SK-MEL-5 (cell line): ENCODE data around the gene CHRD. TPM values are rescaled to one million over a fixed set of nuclear protein-coding genes. Genes with fewer than 3 reads are reported as not detected.
"Not testable (repeated sequence)": the region's sequence is repeated elsewhere in the genome, so short reads cannot be mapped to it uniquely, and the experiment has no call there.

Experiments
- DNase-seq: peaks from one replicate; pipeline ENCODE4 v3.0.0-alpha.2; 2016; ENCODE audit warnings: low read depth, low spot score
- in situ Hi-C: cut with HindIII; loops from 2 replicates; pipeline ENCODE4 v1.10.0; 2016; ENCODE audit warnings: low sequenced_read_pairs, high pct_unique_total_duplicates, low pct_unique_long_range_greater_than_20kb
- total RNA-seq: library from RNA; depleted of rRNA; stranded (reverse); fragments of >200 nt; shearing (Covaris generic); gene quantifications from 2 replicates; pipeline ENCODE4 v1.2.3, GENCODE V29; 2014; rRNA removed

Gene CHRD
- total RNA-seq, 1 experiment from 2014 or later = 2.9 TPM

DNA sequence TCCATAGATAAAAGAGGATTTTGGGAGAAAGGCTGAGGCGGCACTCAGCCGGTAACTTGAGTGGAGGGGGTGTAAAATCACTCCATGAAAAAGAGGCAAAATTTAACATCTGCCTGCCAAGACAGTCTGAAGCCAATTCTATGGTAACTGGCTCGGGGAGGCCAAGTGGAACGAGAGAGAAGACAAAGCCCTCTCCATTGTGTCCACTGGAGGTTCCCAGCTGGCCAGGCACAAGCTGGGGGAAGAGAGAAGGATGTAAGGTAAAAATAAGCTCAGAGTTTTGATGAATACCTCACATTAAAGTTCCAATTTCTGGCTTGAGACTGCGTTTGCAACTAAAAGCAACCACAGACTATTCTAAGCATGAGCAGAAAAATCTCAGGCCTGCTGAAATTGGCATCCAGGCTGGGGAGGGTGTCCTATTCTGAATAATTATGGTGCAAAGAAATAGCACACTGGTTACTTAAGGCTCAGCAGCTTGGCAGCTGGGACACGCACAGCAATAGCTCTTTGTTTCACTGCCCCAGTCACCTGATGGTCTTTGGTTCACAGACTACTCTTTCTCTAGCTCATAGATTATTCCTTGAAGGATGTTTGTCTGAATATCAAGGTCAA is 48.8 kb downstream of the CHRD start:
- peak; percentile 90 for DNase-seq

DNA sequence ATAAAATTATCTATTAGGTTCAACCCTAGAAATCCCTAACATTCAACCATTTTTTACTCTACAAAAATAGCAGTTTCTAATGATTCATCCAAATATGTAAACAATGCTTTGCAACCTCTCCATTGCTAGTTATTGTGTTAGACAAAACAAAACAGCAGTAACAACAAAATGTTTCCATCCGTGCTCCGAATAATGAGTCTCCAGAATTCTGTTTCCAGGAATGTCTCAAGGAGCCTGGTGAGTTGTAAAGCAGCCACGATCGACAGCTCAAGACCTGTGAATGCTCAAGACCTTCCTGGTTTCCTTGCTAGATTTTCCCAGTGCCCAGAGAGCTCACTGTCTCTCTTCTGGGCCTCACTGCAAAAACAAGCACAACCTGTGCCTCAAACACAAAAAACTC is 49.9 kb downstream of the CHRD start:
- no peak for DNase-seq
- in situ Hi-C loops = no loop called here

More for the DNA sequence above, 48.8 kb downstream of the CHRD start:
- in situ Hi-C loops = no loop called here

DNA sequence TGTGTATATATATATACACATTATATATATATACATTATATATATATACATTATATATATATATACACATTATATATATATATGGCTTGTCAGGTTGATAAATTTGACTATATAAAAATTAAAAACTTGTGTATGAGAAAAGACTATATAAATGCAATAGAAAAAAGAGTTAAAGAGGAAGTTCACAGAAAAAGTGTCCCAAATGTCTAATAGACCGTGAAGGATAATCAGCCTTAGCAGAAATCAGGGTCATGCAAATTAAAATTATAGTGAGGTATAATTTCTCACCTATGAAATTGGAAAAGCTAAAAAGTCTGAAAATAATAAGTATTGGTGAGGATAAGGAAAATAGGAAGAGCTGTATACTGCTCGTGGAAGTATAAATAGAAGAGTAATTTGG is 51.1 kb downstream of the CHRD start:
- DNase-seq = no peak
- in situ Hi-C loops = no loop called here

DNA sequence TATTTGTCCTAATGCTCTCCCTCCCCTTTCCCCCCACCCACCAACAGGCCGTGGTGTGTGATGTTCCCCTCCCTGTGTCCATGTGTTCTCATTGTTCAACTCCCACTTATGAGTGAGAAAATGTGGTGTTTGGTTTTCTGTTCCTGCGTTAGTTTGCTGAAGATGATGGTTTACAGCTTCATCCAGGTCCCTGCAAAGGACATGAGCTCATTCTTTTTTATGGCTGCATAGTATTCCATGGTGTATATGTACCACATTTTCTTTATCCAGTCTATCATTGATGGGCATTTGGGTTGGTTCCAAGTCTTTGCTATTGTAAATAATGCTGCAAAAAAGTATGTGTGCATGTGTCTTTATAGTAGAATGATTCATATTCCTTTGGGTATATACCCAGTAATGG is 53.3 kb downstream of the CHRD start:
- DNase-seq, in situ Hi-C loops: not testable (repeated sequence)

DNA sequence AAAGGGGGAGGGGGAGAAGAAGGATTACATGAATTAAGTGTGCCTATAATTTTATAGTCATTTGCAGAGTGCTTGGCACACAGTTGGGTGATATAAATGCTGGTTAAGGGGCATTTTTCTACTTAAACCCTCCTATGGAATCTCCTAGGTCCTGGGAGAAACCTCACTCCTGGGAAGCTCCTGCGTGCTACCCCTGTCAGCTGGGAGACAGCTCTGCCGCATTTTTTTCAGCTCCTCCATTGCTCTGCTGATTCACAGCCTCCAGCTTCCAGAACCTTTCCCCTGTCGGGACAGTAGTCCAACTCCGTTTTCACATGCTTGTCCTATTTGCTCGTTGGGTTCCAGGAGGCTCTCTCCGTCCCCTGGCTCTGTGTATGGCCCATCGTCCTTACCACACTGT is 59.2 kb downstream of the CHRD start:
- in situ Hi-C loops = no loop called here
- DNase-seq = no peak

Other genes with a start within 250 kb of the CHRD start
- gene EIF2B5, start 244.7 kb upstream of the CHRD start, total RNA-seq = 62.6 and 66.4 TPM in 2 replicates
- gene DVL3, start 224.7 kb upstream of the CHRD start, total RNA-seq = 29.1 and 32.0 TPM in 2 replicates
- 353 and 355 TPM in 2 replicates for gene AP2M1, start 205.2 kb upstream of the CHRD start, total RNA-seq
- gene ABCF3, start 193.9 kb upstream of the CHRD start, total RNA-seq = 24.7 and 32.2 TPM in 2 replicates
- not detected in 2 replicates for gene VWA5B2, start 150.5 kb upstream of the CHRD start, total RNA-seq
- 96.6 and 100 TPM in 2 replicates for gene ALG3, start 131.1 kb upstream of the CHRD start, total RNA-seq
- gene EEF1AKMT4, start 130.4 kb upstream of the CHRD start, total RNA-seq = 16.0 and 16.5 TPM in 2 replicates
- gene CAMK2N2, start 118.5 kb upstream of the CHRD start, total RNA-seq = 0.35 and 0.77 TPM in 2 replicates
- gene ECE2, start 104.0 kb upstream of the CHRD start, total RNA-seq = not detected in 2 replicates
- gene PSMD2, start 80.8 kb upstream of the CHRD start, total RNA-seq = 423 and 430 TPM in 2 replicates
- gene EIF4G1, start 65.4 kb upstream of the CHRD start, total RNA-seq = 211 and 237 TPM in 2 replicates
- 17.7 and 19.5 TPM in 2 replicates for gene FAM131A, start 42.5 kb upstream of the CHRD start, total RNA-seq
- 5.7 and 5.9 TPM in 2 replicates for gene CLCN2, start 18.4 kb upstream of the CHRD start, total RNA-seq
- 131 and 144 TPM in 2 replicates for gene POLR2H, start 18.3 kb upstream of the CHRD start, total RNA-seq
- 1.1 TPM in 1 of 2 replicates, not detected in the other for gene THPO, start 1.8 kb upstream of the CHRD start, total RNA-seq
- gene EPHB3, start 181.7 kb downstream of the CHRD start, total RNA-seq = 0.37 and 0.67 TPM in 2 replicates